ENCODE measurements around the gene PARD3B.

The PARD3B gene

GRCh38 chr2:204645018-204645773 lies 99.9 kb downstream of the PARD3B start:
- Histone ChIP-seq H4K20me1 (ENCODE audit: low read depth, low read length) (no peaks in the 10 kb centered on the region), H3K4me3 (ENCODE audit: insufficient read depth, low read length, poor library complexity, severe bottlenecking) (no peak overlapping the region), H3K4me2 (ENCODE audit: low read depth, low read length, poor library complexity, severe bottlenecking) (no peak overlapping the region), H3K9me3 (ENCODE audit: insufficient read depth, low read length) (no peaks in the 10 kb centered on the region), H3K9ac (ENCODE audit: low read length) (no peak overlapping the region), H3K36me3 (ENCODE audit: low read length) (no peaks in the 10 kb centered on the region), H3K27ac (ENCODE audit: low read depth, low read length) (no peak overlapping the region), H3K9me2 (replicated peaks; ENCODE audit: insufficient read depth, low read length) (no peaks in the 10 kb centered on the region), H3K27me3 (ENCODE audit: low read length) (no peaks in the 10 kb centered on the region), H3F3A (ENCODE audit: insufficient read depth) (no peaks in the 10 kb centered on the region), H3K79me2 (ENCODE audit: insufficient read depth, low read length) (no peaks in the 10 kb centered on the region), H2AFZ (ENCODE audit: low read depth, low read length, severe bottlenecking) (no peak overlapping the region)
- TF ChIP-seq EZH2phosphoT487 (conservative IDR thresholded peaks at IDR 0.05; ENCODE audit: low read length) (no peak), CTCF (IDR thresholded peaks at IDR 0.05; ENCODE audit: insufficient read depth, low read length, poor library complexity, severe bottlenecking) (no peak)

GRCh38 chr2:204647626-204648025 lies 102.4 kb downstream of the PARD3B start:
- H4K20me1 ChIP-seq (ENCODE audit: low read depth, low read length), result no peaks in the 10 kb centered on the region
- no peak overlapping the region for H3K9ac ChIP-seq (ENCODE audit: low read length)
- no peaks in the 10 kb centered on the region for H3F3A ChIP-seq (ENCODE audit: insufficient read depth)
- no peak overlapping the region for H3K27ac ChIP-seq (ENCODE audit: low read depth, low read length)
- H3K4me2 ChIP-seq (ENCODE audit: low read depth, low read length, poor library complexity, severe bottlenecking), result no peak overlapping the region
- no peak overlapping the region for H3K4me3 ChIP-seq (ENCODE audit: insufficient read depth, low read length, poor library complexity, severe bottlenecking)
- H3K79me2 ChIP-seq (ENCODE audit: insufficient read depth, low read length), result no peaks in the 10 kb centered on the region
- H3K27me3 ChIP-seq (ENCODE audit: low read length), result no peaks in the 10 kb centered on the region
- H2AFZ ChIP-seq (ENCODE audit: low read depth, low read length, severe bottlenecking), result no peak overlapping the region
- no peaks in the 10 kb centered on the region for H3K9me2 ChIP-seq (replicated peaks; ENCODE audit: insufficient read depth, low read length)
- no peaks in the 10 kb centered on the region for H3K36me3 ChIP-seq (ENCODE audit: low read length)
- H3K9me3 ChIP-seq (ENCODE audit: insufficient read depth, low read length), result no peaks in the 10 kb centered on the region
- TF ChIP-seq EZH2phosphoT487 (conservative IDR thresholded peaks at IDR 0.05; ENCODE audit: low read length), result no peak
- TF ChIP-seq CTCF (IDR thresholded peaks at IDR 0.05; ENCODE audit: insufficient read depth, low read length, poor library complexity, severe bottlenecking), result no peak

- no peaks in the 10 kb centered on the region for H3K9me2 ChIP-seq (replicated peaks; ENCODE audit: insufficient read depth, low read length)
- H3K27ac ChIP-seq (ENCODE audit: low read depth, low read length), result no peak overlapping the region
- no peaks in the 10 kb centered on the region for H3K9me3 ChIP-seq (ENCODE audit: insufficient read depth, low read length)
- TF ChIP-seq EZH2phosphoT487 (conservative IDR thresholded peaks at IDR 0.05; ENCODE audit: low read length), result no peak
- no peak for TF ChIP-seq CTCF (IDR thresholded peaks at IDR 0.05; ENCODE audit: insufficient read depth, low read length, poor library complexity, severe bottlenecking)
- no peak overlapping the region for H3K4me2 ChIP-seq (ENCODE audit: low read depth, low read length, poor library complexity, severe bottlenecking)
- H4K20me1 ChIP-seq (ENCODE audit: low read depth, low read length), result no peaks in the 10 kb centered on the region
- H3K79me2 ChIP-seq (ENCODE audit: insufficient read depth, low read length), result no peaks in the 10 kb centered on the region
- no peak overlapping the region for H3K9ac ChIP-seq (ENCODE audit: low read length)
- H3F3A ChIP-seq (ENCODE audit: insufficient read depth), result no peaks in the 10 kb centered on the region
- no peak overlapping the region for H2AFZ ChIP-seq (ENCODE audit: low read depth, low read length, severe bottlenecking)
- H3K27me3 ChIP-seq (ENCODE audit: low read length), result no peaks in the 10 kb centered on the region
- no peak overlapping the region for H3K4me3 ChIP-seq (ENCODE audit: insufficient read depth, low read length, poor library complexity, severe bottlenecking)
- no peaks in the 10 kb centered on the region for H3K36me3 ChIP-seq (ENCODE audit: low read length)
Measured at GRCh38 chr2:204650611-204651010, 105.3 kb downstream of the PARD3B start.

Data from SU-DHL-6 (cell line).